ENCODE data around the gene CD99L2. TPM values are rescaled to one million over a fixed set of nuclear protein-coding genes. Genes with fewer than 3 reads are reported as not detected.

CD99L2 gene
- total and polyA plus RNA-seq, 2 of the 8 experiments (the other 6 are each of a cell fraction or from before 2014, with no cell fraction given), result 8.0 to 8.5 TPM

- 85% methylated on average over 2 of the region's 2 CpGs; no CpG with 5 or more reads in 1 of the 2 experiments for whole genome bisulfite sequencing, 2 experiments (ENCODE audit: extremely low coverage in 1 of 2, insufficient coverage in 1 of 2, insufficient read length in 1 of 2, insufficient replicate concordance in 2 of 2, low coverage in 1 of 2, low lambda C conversion rate in 2 of 2, missing lambda C conversion rate in 1 of 2)
- no peak overlapping the region for H4K8ac ChIP-seq (ENCODE audit: extremely low read depth, insufficient read depth, low read length)
- TF ChIP-seq CTCF (IDR thresholded peaks at IDR 0.05; ENCODE audit: control extremely low read depth in 1 of 3, insufficient read depth in 1 of 3, low read depth in 1 of 3, low read length in 3 of 3) (peak in 1 of 3 experiments; percentile 21; a peak in 1 of 4 replicates), POLR2AphosphoS5 (IDR thresholded peaks at IDR 0.05; ENCODE audit: low read depth, low read length) (no peak)
- no peak overlapping the region for H2AFZ ChIP-seq (ENCODE audit: low read length)
- H3K18ac ChIP-seq (ENCODE audit: extremely low read depth, low read length), result no peak overlapping the region
- no peak overlapping the region for H4K5ac ChIP-seq (ENCODE audit: insufficient read length, low read depth, low read length)
- peaks cover 0 to 9% (median 2%) of the 10 kb centered on the region in 4 experiments; a peak in 3 of 8 replicates for H3K36me3 ChIP-seq (ENCODE audit: control insufficient read depth in 2 of 4, insufficient read depth in 4 of 4, low read length in 3 of 4)
- H3K14ac ChIP-seq (ENCODE audit: insufficient read length), result no peak overlapping the region
- H2BK15ac ChIP-seq (ENCODE audit: low read length), result no peak overlapping the region
- no peaks in the 10 kb centered on the region; the same call in 1 of the 2 replicates for H3K79me1 ChIP-seq (ENCODE audit: low read depth, low read length)
- H2BK5ac ChIP-seq (ENCODE audit: low read depth, low read length), result no peak overlapping the region
- H2AK5ac ChIP-seq (ENCODE audit: low read depth, low read length), result no peak overlapping the region
- H3K23ac ChIP-seq (ENCODE audit: insufficient read length), result no peak overlapping the region
- H3K27me3 ChIP-seq (replicated peaks in 1 of 4; ENCODE audit: control insufficient read depth in 3 of 4, extremely low read depth in 1 of 4, insufficient read depth in 3 of 4, low read length in 3 of 4), result no peaks in the 10 kb centered on the region
- no peak overlapping the region for H3K9ac ChIP-seq (replicated peaks in 1 of 4; ENCODE audit: extremely low read depth in 1 of 4, low read depth in 3 of 4, low read length in 3 of 4)
- no peaks in the 10 kb centered on the region for H4K20me1 ChIP-seq (replicated peaks in 1 of 2; ENCODE audit: control insufficient read depth in 1 of 2, insufficient read depth in 2 of 2, low read length in 2 of 2)
- H3K79me2 ChIP-seq (ENCODE audit: control insufficient read depth in 1 of 2, insufficient read depth in 2 of 2, low read length in 2 of 2), result peaks cover 0 to 13% of the 10 kb centered on the region in 2 experiments; a peak in 1 of 4 replicates
- H3K9me3 ChIP-seq (ENCODE audit: insufficient read depth in 2 of 2, low read depth in 1 of 2, low read length in 1 of 2), result peaks cover 3 to 4% of the 10 kb centered on the region in 2 experiments; a peak in 2 of 4 replicates
- H3K4me2 ChIP-seq (ENCODE audit: insufficient read depth in 1 of 2, low read depth in 2 of 2, low read length in 2 of 2), result no peak overlapping the region
- no peak overlapping the region for H2BK20ac ChIP-seq (ENCODE audit: low read length)
- no peak overlapping the region for H3K27ac ChIP-seq (ENCODE audit: low read depth, low read length)
- no peak overlapping the region for H3K4me3 ChIP-seq (ENCODE audit: extremely low read depth in 1 of 4, insufficient read depth in 2 of 4, low read depth in 3 of 4, low read length in 4 of 4)
- H3K4ac ChIP-seq (replicated peaks; ENCODE audit: insufficient read length, low read depth, low read length), result no peak overlapping the region
- ChIA-PET CTCF (ENCODE audit: partially characterized antibody) (interaction anchor here (0.6 to 1.7 kb wide), 4 partner anchors 12 to 740 kb away, joined by 3 to 4 read pairs (median 4); no protein-coding TSS in a partner anchor), POLR2A (ENCODE audit: partially characterized antibody) (no interaction called here)
- H3K4me1 ChIP-seq (replicated peaks in 1 of 4; ENCODE audit: control insufficient read depth in 3 of 4, insufficient read depth in 4 of 4, low read length in 3 of 4), result no peaks in the 10 kb centered on the region
- no peak overlapping the region for H3K56ac ChIP-seq (replicated peaks; ENCODE audit: insufficient read length, low read depth, low read length)
- no peak overlapping the region for H4K91ac ChIP-seq (replicated peaks; ENCODE audit: insufficient read length, low read length)
- no peak overlapping the region for H2BK120ac ChIP-seq (replicated peaks; ENCODE audit: low read depth, low read length)
- no peaks in the 10 kb centered on the region for H3K23me2 ChIP-seq (ENCODE audit: low read depth, low read length)
- H2BK12ac ChIP-seq (ENCODE audit: low read depth, low read length), result no peak overlapping the region
- peak; percentile 50 for FAIRE-seq
- DNase-seq (ENCODE audit: low read depth in 1 of 2, low spot score in 2 of 2), result no peak
Observed at GRCh38 chrX:150880808-150881165, 17.7 kb downstream of the CD99L2 start.
